ENCODE data around the gene PDE8B.

The PDE8B gene

DNA sequence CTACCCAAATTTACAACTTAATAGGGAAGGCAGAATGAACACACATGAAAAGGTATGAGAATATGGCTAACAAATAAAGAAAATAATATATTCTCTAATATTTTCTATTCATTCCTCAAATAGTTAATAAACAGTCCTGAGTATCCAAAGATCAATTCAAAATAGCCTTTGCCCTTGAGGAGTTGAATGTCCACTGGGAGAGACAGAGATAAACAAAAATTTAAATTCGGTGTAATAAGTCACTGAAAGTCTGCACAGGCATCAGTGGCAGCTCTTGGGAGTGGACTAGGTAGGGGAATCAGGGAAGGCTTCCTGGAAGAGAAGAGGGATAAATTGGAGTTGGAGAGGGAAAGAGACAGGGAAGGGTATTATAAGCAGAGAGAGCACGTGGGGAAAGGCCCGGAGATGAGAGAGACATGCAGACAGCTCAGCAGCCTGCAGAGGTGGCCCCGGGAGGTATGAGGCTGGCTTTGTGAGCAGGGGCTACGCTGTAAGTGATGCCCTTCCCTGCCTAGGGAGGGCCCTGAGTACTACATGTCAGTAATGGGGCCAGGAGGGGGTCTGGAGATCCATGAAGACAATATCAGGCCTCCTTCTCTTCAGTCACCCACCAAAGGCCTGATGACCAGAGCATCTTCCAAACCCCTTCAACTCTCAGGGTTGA, 137.1 kb downstream of the PDE8B start:
- TF ChIP-seq, protein P1, sequence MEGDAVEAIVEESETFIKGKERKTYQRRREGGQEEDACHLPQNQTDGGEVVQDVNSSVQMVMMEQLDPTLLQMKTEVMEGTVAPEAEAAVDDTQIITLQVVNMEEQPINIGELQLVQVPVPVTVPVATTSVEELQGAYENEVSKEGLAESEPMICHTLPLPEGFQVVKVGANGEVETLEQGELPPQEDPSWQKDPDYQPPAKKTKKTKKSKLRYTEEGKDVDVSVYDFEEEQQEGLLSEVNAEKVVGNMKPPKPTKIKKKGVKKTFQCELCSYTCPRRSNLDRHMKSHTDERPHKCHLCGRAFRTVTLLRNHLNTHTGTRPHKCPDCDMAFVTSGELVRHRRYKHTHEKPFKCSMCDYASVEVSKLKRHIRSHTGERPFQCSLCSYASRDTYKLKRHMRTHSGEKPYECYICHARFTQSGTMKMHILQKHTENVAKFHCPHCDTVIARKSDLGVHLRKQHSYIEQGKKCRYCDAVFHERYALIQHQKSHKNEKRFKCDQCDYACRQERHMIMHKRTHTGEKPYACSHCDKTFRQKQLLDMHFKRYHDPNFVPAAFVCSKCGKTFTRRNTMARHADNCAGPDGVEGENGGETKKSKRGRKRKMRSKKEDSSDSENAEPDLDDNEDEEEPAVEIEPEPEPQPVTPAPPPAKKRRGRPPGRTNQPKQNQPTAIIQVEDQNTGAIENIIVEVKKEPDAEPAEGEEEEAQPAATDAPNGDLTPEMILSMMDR (IDR thresholded peaks at IDR 0.05) = no peak

DNA sequence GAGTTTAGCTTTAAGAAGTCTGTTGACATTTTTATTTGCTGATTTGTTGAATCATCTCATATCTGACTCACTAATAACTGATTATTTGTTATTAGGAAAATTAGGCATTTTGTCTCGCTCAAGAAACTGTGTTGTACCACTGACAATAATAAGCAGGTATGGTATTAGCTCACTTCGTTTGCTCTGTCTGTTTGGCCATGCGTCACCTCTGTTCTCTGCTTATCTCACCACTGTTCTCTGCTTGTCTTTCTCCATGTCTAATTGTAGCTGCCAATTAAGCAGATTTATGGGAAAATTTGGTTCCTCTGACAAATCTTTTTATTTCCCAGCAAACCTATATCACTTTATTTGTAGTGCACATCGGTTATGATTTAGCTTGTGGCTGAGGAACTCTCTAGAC, 142.8 kb downstream of the PDE8B start:
- TF ChIP-seq, protein P1 (IDR thresholded peaks at IDR 0.05) = no peak

DNA sequence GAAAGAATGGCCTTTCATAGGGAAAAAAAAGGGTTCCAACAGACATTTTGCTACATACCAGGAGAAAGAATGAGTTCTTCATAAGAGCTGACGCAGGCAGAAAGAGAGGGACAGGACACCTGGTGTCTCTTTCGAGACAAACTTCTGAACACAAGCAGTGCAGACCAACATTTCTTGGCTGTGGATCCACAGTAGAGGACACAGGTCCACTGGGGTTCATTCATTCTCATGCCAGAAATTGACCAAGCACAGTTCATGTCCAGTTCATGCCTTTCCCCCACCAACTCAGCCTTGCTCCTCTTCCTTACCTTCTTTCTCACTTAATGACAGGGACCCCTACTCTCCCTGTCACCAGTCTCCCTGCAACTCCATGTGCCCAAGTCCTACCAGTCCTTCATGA, 144.0 kb downstream of the PDE8B start:
- TF ChIP-seq, protein P1 (IDR thresholded peaks at IDR 0.05) = no peak

DNA sequence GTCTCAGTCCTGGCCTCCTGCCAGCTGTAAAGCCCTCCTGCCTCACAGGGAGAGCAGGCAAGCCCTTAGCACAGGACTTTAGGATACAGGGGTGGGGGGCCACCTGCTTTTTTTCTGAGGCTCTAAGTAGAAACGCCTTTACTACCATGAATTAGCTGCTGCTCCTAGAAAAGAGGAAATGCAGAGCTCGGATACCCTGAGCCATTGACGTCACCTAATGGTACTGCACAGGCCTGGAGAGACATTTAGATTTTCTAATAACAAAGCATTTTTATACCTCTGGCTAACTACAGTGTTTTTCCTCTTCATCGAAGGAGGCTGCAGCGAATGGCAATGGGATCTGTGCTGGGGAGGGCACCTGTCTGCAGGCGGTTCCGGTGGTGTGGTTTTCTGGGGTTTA, 144.6 kb downstream of the PDE8B start:
- TF ChIP-seq, protein P1 (IDR thresholded peaks at IDR 0.05) = no peak

DNA sequence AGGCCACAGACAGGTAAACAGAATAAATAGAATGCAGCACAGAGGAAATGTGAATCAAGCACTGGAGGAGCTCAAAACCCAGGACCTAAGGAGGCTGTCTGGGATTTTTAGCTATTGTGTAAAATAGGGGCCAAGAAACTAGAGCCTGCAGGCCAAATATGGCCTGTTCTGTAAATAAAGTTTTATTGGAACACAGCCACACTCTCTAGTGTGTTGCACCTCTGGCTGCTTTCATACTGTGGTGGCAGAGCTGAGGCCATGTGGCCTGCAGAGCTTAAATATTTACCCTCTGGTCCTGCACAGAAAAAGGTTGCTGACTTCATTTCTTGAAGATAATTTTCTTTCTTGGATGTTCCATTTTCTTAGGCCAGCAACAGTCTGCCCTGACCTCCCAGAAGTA, 145.3 kb downstream of the PDE8B start:
- TF ChIP-seq, protein P1 (IDR thresholded peaks at IDR 0.05) = no peak

DNA sequence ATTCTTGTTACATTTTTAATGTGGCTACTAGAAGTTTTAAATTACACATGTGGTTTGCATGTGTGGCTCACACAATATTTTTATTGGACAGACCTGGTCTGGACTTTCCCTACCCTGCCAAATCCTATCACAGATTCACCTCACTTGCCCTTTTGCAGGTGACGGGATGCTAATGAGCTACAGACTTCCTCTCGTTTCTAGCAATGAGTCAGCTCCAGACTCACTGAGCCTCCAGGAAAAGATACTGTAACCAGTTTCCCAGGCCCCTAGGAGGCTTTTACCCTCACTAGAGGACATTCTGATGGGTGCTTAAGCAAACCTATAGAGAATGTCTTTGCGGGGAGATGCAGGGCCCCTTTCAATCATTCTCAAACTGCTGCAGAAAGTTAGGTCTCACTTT, 146.3 kb downstream of the PDE8B start:
- TF ChIP-seq, protein P1 (IDR thresholded peaks at IDR 0.05) = no peak

DNA sequence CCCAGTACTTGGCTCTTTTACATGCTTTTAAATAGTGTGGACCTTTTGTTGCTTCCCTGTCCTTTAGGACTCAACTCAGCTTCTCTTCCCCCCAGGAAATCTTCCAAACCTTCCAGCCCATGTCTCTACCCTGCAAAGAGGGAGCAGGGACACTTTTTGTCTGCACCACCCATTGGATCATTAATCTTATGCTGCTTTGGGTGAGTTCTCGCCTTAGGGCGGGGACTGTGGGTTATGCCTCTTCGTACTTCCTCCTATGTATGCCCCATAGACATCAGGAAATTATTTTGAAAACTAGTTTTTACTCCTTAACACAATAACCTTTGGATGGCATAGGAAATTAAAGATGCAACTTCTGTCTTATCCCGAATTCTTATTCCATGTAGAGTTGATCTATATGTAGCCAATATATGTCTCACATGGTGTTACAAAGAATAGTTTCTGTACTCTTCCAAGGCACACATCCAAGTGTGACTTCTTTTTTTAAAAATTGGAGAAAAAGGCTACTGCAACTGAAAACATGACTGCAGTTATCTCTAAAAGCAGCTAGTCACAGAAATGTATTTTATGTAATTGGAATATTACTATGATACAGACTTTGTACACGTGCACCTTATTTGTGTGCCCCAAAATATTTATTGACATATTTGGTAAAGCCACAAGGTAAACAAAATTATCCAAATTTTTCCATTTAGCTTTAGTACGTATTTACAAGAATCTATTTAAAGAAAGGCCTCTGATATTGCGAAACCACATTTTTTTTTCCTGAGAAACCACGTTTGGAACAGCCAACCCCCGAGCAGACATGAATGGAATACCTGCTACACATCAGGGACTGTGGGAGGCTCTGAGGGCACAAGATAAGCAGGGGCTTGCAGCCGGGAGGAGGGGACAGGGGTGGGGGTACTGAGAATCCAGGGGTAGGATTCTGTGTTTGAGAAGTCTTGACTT, 148.1 kb downstream of the PDE8B start:
- TF ChIP-seq, protein P1 (IDR thresholded peaks at IDR 0.05) = no peak

All from LNCAP (cell line).